Endodermal cell (in vitro differentiated cells): Measurements from ENCODE around the gene ARID3C. TPM values are rescaled to one million over a fixed set of nuclear protein-coding genes. Genes with fewer than 3 reads are reported as not detected.

ENCODE experiments used
- DNase-seq: peaks from one replicate; pipeline ENCODE4 v3.0.0-alpha.2; 2017
- H3K27ac ChIP-seq: 2 replicates; pipeline ENCODE4 v1.5.1; 2013; ENCODE audit warnings: mild to moderate bottlenecking, low read depth, low read length, moderate library complexity
- H3K27me3 ChIP-seq: 2 replicates; pipeline ENCODE4 v1.6.1; 2013; ENCODE audit warnings: mild to moderate bottlenecking, low read length, moderate library complexity; ENCODE audit not compliant: insufficient read depth, control insufficient read depth, poor library complexity, severe bottlenecking
- H3K36me3 ChIP-seq: 2 replicates; pipeline ENCODE4 v1.7.0; 2013; ENCODE audit warnings: mild to moderate bottlenecking, low read length, moderate library complexity; ENCODE audit not compliant: control insufficient read depth, insufficient read depth
- H3K4me1 ChIP-seq: one replicate; pipeline ENCODE4 v1.7.0; 2013; ENCODE audit warnings: low read length; ENCODE audit not compliant: control insufficient read depth, insufficient read depth
- H3K4me3 ChIP-seq: 2 replicates; pipeline ENCODE4 v1.5.1; 2013; ENCODE audit warnings: mild to moderate bottlenecking, low read length, moderate library complexity
- H3K9ac ChIP-seq: 2 replicates; pipeline ENCODE4 v1.6.1; 2013; ENCODE audit warnings: mild to moderate bottlenecking, low read length, moderate library complexity; ENCODE audit not compliant: poor library complexity, severe bottlenecking; ENCODE audit errors: extremely low read depth
- H3K9me3 ChIP-seq: 2 replicates; pipeline ENCODE4 v1.6.1; 2013; ENCODE audit warnings: mild to moderate bottlenecking, low read length, moderate library complexity; ENCODE audit not compliant: control insufficient read depth
- H3K27ac Mint-ChIP-seq: 2 replicates; pipeline ENCODE4 v1.8.0; 2020; ENCODE audit warnings: mixed read lengths
- H3K27me3 Mint-ChIP-seq: 2 replicates; pipeline ENCODE4 v1.8.0; 2021; ENCODE audit warnings: mild to moderate bottlenecking, mixed read lengths; ENCODE audit not compliant: insufficient read depth
- H3K36me3 Mint-ChIP-seq: 2 replicates; pipeline ENCODE4 v1.8.0; 2020; ENCODE audit warnings: low read depth, mixed read lengths
- H3K4me1 Mint-ChIP-seq: 2 replicates; pipeline ENCODE4 v1.8.0; 2020; ENCODE audit warnings: mixed read lengths
- H3K4me3 Mint-ChIP-seq: 2 replicates; pipeline ENCODE4 v1.8.0; 2020; ENCODE audit warnings: mild to moderate bottlenecking, moderate library complexity, mixed read lengths
- H3K9me3 Mint-ChIP-seq: 2 replicates; pipeline ENCODE4 v1.8.0; 2020; ENCODE audit warnings: mild to moderate bottlenecking, mixed read lengths
- CTCF ChIP-seq: fragments of 200-600 bp; sonication (generic); conservative IDR thresholded peaks from 2 replicates; pipeline ENCODE4 v1.5.0; 2021; ENCODE audit warnings: antibody characterized with exemption, mild to moderate bottlenecking
- WGBS, 2 experiments: methylation state at CpG; one replicate each; pipeline versions ENCODE4 v1.1.5 to v1.1.7; 2013; ENCODE audit warnings: missing lambda C conversion rate in 2 of 2, mixed read lengths in 1 of 2; ENCODE audit not compliant: insufficient coverage in 1 of 2, insufficient read length in 1 of 2; 5-methylcytosine and 5-hydroxymethylcytosine counted together
- total RNA-seq, 2 donors: library from RNA; stranded (reverse); fragmentation: NEBNext Ultra II Directional in 1 of 2; extraction: Animal tissue kit (Norgen Biotek cat#: 25700) in 1 of 2; gene quantifications; 2 replicates in 1 of 2; 3 replicates in 1 of 2; pipeline ENCODE4 v1.2.1, GENCODE V29; 2021

ARID3C gene
- total RNA-seq, 2 donors from 2014 or later: 0.31 to 0.80 TPM

GRCh38 chr9:34612788-34613390 is 16.0 kb downstream of the ARID3C start:
- H3K27me3 ChIP-seq: no peaks in the 10 kb centered on the region
- peak; percentile 92 for TF ChIP-seq CTCF
- H3K27ac ChIP-seq: peak overlapping the region; percentile 90
- H3K36me3 Mint-ChIP-seq: peaks cover 27% of the 10 kb centered on the region
- H3K4me3 ChIP-seq: peak overlapping the region; percentile 90
- H3K4me3 Mint-ChIP-seq: peak overlapping the region; percentile 85
- no peaks in the 10 kb centered on the region for H3K9me3 ChIP-seq
- peak; percentile 93 for DNase-seq
- H3K9me3 Mint-ChIP-seq: no peaks in the 10 kb centered on the region
- H3K4me1 ChIP-seq: no peaks in the 10 kb centered on the region
- H3K27ac Mint-ChIP-seq: no peak overlapping the region
- H3K36me3 ChIP-seq: peaks cover 24% of the 10 kb centered on the region
- peaks cover 18% of the 10 kb centered on the region for H3K4me1 Mint-ChIP-seq
- H3K9ac ChIP-seq: peak overlapping the region; percentile 81
- H3K27me3 Mint-ChIP-seq: peaks cover 1% of the 10 kb centered on the region
- 4 to 7% methylated on average over 12 to 15 of the region's 15 CpGs for WGBS, 2 experiments

GRCh38 chr9:34611811-34612787 is 16.8 kb downstream of the ARID3C start, which contains the start of gene RPP25L:
RPP25L (minus strand) TSS chr9:34612097; CDS start chr9:34611296, 801 bp downstream.
- Mint-ChIP-seq H3K27ac (peak within 1 kb of the TSS; percentile 86), H3K9me3 (no peaks in the 10 kb centered on the region), H3K36me3 (peaks cover 22% of the 10 kb centered on the region), H3K4me1 (peaks cover 18% of the 10 kb centered on the region), H3K27me3 (peaks cover 1% of the 10 kb centered on the region), H3K4me3 (peak within 1 kb of the TSS; percentile 85)
- H3K27ac ChIP-seq: peak within 1 kb of the TSS; percentile 90
- no peaks in the 10 kb centered on the region for H3K9me3 ChIP-seq
- H3K4me1 ChIP-seq: no peaks in the 10 kb centered on the region
- 2% methylated on average over 37 to 77 of the region's 77 CpGs for WGBS, 2 experiments
- no peaks in the 10 kb centered on the region for H3K27me3 ChIP-seq
- H3K4me3 ChIP-seq: peak within 1 kb of the TSS; percentile 90
- H3K9ac ChIP-seq: peak within 1 kb of the TSS; percentile 81
- H3K36me3 ChIP-seq: peaks cover 17% of the 10 kb centered on the region
- no peak for TF ChIP-seq CTCF
- DNase-seq: peak; percentile 92

GRCh38 chr9:34611251-34611810 is 17.5 kb downstream of the ARID3C start:
- Mint-ChIP-seq H3K36me3 (peaks cover 17% of the 10 kb centered on the region), H3K4me3 (peak overlapping the region; percentile 85), H3K9me3 (no peaks in the 10 kb centered on the region), H3K4me1 (peaks cover 18% of the 10 kb centered on the region), H3K27ac (peak overlapping the region; percentile 86), H3K27me3 (peaks cover 1% of the 10 kb centered on the region)
- H3K36me3 ChIP-seq: peaks cover 11% of the 10 kb centered on the region
- DNase-seq: no peak
- H3K4me3 ChIP-seq: peak overlapping the region; percentile 90
- no peaks in the 10 kb centered on the region for H3K9me3 ChIP-seq
- H3K27me3 ChIP-seq: no peaks in the 10 kb centered on the region
- peak overlapping the region; percentile 4 for H3K27ac ChIP-seq
- H3K4me1 ChIP-seq: no peaks in the 10 kb centered on the region
- TF ChIP-seq CTCF: no peak
- H3K9ac ChIP-seq: peak overlapping the region; percentile 81
- 62 to 70% methylated on average over 7 to 10 of the region's 10 CpGs for WGBS, 2 experiments
